Activated CD8-positive, alpha-beta memory T cell treated with anti-CD3 and anti-CD28 coated beads, Interleukin-2, amount 50 U/mL, for 48 hours (primary cell): Measurements from ENCODE around the gene TGM2.
A peak's percentile ranks its signal among the peaks of the same experiment; 100 is the strongest.

Experiments
- DNase-seq: peaks from one replicate; pipeline ENCODE4 v3.0.0-alpha.2; 2020

The TGM2 gene

DNA sequence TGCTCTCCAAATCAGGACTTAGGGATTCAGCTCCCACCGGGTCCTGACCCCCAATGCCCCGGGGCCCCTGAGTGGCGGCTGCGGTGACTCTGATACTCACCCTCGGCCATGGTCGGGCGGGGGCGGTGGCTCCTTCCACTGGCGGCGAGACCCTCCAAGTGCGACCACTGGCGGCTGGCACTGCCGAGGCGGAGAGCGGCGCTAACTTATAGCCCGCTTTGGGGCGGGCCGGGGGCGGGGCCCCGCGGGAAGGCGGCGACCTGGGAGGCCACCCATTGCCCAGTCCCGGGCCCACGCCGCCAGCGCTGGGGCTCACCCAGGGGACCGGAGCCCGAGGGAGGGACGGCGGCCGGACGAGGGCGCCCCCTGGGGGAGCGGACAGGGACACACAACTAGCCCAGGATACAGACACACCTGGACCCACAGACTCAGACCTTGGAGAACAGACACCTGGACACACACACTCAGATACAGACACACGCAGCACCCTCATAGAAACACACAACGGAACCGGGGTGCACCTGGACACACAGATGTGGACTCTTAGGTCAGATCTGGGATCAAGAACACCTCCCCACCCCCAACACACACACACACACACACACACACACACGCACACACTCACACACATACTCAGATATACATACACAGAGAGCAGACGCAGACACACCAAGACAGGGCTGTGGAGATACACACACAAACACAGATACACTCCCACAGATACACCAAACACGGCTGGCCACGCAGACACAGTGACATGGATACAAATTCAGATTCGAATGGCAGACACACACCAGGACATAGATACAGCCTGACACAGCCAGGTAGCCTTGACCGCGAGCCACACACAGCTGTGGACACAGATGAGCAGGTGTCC is at the start of gene TGM2:
Gene TGM2, minus strand, starts transcription at position 182 of the 877 bp plus-strand sequence. Its CDS starts 72 bp downstream, at position 110.
- peak; percentile 80 for DNase-seq

DNA sequence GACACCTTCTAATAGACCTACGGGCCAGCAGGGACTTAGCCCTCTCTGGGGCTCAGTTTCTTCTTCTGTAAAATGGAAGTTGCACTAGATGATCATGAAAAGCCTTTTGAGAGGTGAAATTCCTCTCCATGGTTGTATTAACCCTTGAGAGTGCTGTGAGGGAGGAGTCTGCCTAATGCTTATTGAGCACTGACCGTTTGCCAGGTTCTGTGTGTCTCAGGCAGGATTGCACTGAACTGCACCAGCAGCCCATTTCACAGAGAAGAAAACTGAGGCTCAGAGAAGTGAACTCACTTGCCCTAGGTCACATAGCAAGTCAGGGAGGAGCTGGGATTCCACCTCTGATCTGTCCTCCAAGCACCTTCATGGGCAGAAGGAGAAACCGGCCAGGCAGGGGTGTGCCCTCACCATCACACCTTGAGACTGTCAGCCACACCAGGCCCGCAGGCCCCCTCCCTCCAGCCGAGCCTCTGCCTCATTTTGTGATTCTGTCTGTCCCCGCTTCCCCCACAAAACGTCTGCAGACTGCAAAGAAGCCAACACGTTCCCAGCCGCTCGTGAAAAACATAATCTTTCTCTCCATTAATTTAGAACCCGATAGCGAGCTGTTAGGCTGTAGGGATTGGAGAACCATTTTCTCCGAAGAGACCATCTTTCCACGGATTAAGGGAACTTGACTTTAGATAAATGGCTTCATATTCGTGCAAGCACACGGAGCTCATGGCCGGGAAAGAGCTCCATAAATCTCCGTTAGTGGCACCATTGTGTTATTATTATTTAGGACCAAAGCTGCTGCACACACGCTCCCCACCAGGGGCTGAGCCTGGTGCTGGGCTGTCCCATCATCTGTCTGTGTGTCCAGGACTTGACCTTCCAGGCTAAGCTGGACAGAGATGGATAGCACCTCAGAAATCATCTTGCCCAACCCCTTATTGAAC is 49.5 kb upstream of the TGM2 start:
- DNase-seq: no peak

- DNase-seq: no peak
These were observed 48.5 kb upstream of the TGM2 start for GRCh38 chr20:38213607-38213940.

GRCh38 chr20:38212806-38213606 is 47.9 kb upstream of the TGM2 start:
- DNase-seq: no peak

GRCh38 chr20:38211200-38212097 is 46.4 kb upstream of the TGM2 start:
- DNase-seq: no peak

DNA sequence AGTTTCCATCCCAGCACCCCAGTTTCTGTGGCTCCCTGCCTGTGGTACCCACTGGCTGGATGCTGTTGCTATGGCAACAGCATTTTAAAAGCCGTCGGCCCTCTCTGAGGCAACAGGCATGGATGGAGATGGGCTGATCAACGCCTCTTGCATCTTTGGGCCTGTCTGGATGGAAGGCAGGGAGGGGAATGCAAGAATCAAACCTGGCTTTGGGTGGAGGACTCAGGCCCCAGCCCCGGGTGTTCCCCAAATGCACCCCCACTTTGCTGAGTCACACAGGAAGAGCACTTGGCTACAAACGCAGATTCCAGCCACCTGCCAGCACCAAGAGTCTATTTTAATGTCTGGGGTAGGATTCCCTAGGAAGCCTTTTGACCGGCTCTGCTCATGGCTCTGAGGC is 45.7 kb upstream of the TGM2 start:
- no peak for DNase-seq

DNA sequence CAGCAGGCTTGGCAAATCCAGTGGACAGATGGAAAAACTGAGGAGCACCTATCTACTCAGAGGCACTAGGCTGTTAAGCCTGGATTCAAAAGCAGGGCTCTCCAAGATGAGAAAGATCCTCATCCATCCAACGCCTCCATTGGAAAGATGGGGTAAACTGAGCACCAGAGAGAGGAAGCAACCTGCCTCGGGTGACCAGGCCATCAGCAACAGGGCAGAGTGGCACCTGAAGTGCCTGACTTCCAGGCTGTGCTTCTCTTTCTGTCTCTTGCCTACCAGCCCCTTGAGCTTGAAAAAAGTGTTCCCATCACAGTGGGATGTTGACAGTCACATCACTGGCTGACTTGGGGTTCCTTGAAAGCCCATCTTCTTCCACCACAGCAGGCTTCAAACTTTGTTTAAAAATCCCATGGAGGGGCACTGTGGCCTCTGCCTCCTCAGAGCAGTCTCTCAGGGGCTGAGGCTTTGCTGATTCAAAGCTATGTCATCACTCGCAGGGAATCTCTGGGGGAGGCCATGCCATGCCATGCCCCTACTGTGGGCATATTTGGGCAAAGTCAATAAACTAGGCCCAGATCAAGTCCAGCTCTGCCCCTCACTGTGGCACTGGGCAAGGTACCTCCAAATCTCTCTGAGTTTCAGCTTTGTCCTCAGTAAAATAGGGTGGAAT is 44.8 kb upstream of the TGM2 start:
- no peak for DNase-seq

DNA sequence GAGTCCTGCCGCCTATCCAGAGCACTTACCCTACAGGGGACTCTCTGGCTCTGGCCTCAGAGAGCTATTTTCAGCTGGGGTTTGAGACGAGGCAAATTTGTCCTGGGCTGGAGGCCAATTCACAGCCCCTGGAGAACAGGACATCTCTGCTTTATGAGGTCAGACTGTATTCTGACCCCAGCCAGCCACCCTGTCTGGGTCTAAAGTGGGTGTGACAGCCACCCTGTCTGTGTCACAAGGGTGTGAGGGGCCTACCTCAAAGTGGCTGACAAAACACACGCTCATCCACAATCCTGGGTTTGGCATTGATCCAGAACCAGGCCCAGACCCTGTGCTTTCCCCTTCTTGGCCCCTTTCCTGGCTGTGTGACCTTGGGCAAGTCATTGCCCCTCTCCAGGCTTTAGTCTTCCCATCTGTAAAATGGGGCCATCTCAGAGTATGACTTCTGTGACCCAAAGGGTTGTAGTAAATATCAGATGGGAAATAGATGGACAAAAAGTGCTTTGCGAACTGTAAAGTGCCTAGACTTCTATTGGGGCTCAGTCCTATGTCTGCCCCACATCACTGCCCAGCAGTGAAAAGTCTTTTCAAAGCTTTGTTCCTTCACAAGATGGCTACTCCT is 44.1 kb upstream of the TGM2 start:
- no peak for DNase-seq

- no peak for DNase-seq
These were observed 43.5 kb upstream of the TGM2 start for GRCh38 chr20:38208523-38208922.

DNA sequence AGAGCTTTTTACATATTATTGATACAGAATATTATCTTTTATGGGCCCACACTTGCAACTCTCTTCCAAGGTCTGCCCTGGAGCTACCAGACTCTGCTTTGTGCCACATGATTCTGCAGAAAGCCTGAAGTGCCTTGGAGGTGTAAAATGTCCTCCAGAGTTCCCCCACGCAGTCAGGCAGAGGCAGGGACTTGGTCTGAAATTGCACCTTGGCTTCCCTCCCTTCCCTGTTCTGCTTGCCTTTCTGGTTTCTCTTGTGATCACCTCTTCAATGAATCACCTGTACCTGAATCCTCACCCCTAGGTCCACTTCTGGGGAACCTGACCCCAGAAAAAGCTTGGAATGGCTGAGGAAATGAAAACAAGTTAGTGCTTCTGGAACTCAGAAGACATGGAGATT is 43.0 kb upstream of the TGM2 start:
- no peak for DNase-seq

GRCh38 chr20:38207621-38208020 is 42.6 kb upstream of the TGM2 start:
- no peak for DNase-seq

- DNase-seq: no peak
These were observed 39.9 kb upstream of the TGM2 start for GRCh38 chr20:38205001-38205400.

- DNase-seq: no peak
These were observed 38.9 kb upstream of the TGM2 start for GRCh38 chr20:38203981-38204357.

DNA sequence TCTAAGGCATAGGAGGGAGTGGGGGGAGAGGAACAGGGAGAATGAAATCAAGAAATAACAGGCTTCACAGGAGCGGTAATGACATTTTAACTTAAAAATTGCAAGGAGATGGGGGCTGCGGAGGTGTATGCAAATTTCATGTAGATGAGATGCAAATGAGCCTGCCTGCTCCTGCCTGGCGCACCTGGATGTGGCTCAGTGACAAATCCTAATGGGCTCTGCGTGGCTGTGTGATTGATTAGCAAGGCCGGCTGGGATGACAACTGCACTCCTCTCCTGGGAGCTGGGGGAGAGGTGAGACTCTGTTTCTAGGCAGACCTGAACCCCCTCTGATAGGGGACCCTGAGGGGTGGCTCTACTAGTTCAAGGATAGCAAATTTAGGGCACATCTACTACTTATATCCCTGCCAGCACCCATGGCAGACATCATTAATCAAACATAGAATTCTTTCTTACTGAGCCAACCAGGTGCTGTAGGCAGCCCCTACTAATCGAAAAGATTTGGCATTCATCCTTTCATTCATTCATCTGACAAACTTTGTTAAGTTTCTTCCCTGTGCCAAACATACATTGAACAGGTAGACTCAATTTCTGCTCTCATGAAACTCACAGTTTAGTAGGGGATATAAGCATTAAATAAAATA is 38.4 kb upstream of the TGM2 start:
- no peak for DNase-seq

DNA sequence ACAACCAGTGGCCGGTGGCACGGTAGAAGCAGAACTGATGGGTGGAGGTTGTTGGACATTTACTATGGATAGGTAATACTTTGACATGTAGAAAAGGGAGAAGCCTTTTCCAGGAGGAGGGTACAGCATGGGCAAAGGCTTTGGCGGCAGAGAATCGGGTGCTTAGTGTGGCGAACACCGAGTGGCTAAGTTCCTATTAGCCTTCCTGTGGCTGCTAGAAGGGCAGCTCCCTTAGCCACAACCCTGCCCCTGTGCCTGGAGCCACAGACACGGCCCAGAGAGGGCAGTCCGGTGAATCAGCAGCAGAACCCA is 37.9 kb upstream of the TGM2 start:
- no peak for DNase-seq

- DNase-seq: no peak
These were observed 37.3 kb upstream of the TGM2 start for GRCh38 chr20:38202153-38202981.

DNA sequence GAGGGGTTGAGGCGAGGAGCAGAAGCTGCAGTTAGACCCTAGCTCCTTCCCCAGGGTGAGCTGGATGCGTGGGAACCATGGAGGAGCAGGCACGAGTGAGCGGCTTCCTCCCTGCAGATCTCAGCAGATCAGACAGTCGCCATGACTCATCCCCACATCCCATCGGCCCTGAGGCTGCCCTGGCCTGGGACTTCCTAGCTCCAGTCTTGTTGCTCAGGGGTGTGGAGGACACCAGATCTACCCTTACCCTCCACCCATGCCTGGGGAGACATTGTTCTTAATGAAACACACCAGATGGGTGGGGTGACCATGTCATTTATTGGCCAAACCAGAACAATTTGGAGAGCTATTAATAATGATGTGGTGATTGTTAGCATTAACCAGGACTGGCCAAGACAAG is 36.3 kb upstream of the TGM2 start:
- no peak for DNase-seq

DNA sequence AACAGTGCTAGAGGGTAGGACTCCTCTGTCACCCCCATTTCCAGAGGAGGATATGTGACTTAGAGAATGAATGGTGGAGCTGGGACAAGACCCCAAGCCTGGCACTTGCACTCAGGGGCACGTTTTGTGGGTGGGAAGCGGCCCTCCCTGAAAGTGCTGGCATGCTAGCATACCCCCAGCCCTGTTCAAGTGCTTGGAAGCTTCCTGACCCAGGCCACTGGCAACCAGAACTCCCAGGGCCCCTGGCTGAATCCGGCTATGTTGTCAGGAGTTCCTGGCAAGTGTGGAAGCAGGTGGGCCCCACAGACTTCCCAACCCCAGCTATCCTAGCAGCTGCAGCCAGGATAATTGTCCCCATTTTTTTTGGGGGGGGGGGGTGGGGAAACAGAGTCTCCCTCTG is 35.6 kb upstream of the TGM2 start:
- DNase-seq: no peak

- DNase-seq: no peak
These were observed 34.7 kb upstream of the TGM2 start for GRCh38 chr20:38199501-38200390.
